Measurements from ENCODE around the gene IFI35. TPM values are rescaled to one million over a fixed set of nuclear protein-coding genes. Genes with fewer than 3 reads are reported as not detected.

Gene IFI35
- total and polyA plus RNA-seq, 9 of the 15 experiments (the other 6 are each of a cell fraction or from before 2014, with no cell fraction given), result 4.4 to 13.1 (median 10.2) TPM

- TF ChIP-seq FOS (IDR thresholded peaks at IDR 0.05; ENCODE audit: extremely low read depth, insufficient read length) (no peak), RB1 (IDR thresholded peaks at IDR 0.05; ENCODE audit: low read depth) (no peak; the same call in 1 of the 2 replicates), U2AF2 (optimal IDR thresholded peaks at IDR 0.05; ENCODE audit: low read depth, low read length) (no peak), TAL1 (IDR thresholded peaks at IDR 0.05) (no peak), NR3C1 (CRISPR knock-in tag; IDR thresholded peaks at IDR 0.05) (no peak), NFE2 (IDR thresholded peaks at IDR 0.05; ENCODE audit: low read depth) (no peak), ZNF551 (CRISPR knock-in tag; IDR thresholded peaks at IDR 0.05) (no peak), ZBED1 (IDR thresholded peaks at IDR 0.05) (no peak), XRCC5 (IDR thresholded peaks at IDR 0.05; ENCODE audit: low read depth, low read length) (no peak), GABPB2 (CRISPR knock-in tag; conservative IDR thresholded peaks at IDR 0.05) (no peak), MXI1 (IDR thresholded peaks at IDR 0.05; ENCODE audit: low read depth, low read length) (peak; percentile 82; the same call in 1 of the 2 replicates), SP2 (IDR thresholded peaks at IDR 0.05; ENCODE audit: extremely low read depth, low read depth, low read length, poor library complexity, severe bottlenecking) (no peak), ZNF165 (CRISPR knock-in tag; IDR thresholded peaks at IDR 0.05; ENCODE audit: borderline replicate concordance) (no peak), ZNF3 (CRISPR knock-in tag; IDR thresholded peaks at IDR 0.05) (no peak), MCM5 (IDR thresholded peaks at IDR 0.05; ENCODE audit: low read depth) (no peak), FOXM1 (IDR thresholded peaks at IDR 0.05; ENCODE audit: low read depth) (peak; percentile 60), FOXM1 (CRISPR knock-in tag; IDR thresholded peaks at IDR 0.05; ENCODE audit: low read depth) (no peak)
- TF ChIP-seq, protein P1, sequence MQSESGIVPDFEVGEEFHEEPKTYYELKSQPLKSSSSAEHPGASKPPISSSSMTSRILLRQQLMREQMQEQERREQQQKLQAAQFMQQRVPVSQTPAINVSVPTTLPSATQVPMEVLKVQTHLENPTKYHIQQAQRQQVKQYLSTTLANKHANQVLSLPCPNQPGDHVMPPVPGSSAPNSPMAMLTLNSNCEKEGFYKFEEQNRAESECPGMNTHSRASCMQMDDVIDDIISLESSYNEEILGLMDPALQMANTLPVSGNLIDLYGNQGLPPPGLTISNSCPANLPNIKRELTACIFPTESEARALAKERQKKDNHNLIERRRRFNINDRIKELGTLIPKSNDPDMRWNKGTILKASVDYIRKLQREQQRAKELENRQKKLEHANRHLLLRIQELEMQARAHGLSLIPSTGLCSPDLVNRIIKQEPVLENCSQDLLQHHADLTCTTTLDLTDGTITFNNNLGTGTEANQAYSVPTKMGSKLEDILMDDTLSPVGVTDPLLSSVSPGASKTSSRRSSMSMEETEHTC (IDR thresholded peaks at IDR 0.05), result no peak
- TF ChIP-seq, protein P2, sequence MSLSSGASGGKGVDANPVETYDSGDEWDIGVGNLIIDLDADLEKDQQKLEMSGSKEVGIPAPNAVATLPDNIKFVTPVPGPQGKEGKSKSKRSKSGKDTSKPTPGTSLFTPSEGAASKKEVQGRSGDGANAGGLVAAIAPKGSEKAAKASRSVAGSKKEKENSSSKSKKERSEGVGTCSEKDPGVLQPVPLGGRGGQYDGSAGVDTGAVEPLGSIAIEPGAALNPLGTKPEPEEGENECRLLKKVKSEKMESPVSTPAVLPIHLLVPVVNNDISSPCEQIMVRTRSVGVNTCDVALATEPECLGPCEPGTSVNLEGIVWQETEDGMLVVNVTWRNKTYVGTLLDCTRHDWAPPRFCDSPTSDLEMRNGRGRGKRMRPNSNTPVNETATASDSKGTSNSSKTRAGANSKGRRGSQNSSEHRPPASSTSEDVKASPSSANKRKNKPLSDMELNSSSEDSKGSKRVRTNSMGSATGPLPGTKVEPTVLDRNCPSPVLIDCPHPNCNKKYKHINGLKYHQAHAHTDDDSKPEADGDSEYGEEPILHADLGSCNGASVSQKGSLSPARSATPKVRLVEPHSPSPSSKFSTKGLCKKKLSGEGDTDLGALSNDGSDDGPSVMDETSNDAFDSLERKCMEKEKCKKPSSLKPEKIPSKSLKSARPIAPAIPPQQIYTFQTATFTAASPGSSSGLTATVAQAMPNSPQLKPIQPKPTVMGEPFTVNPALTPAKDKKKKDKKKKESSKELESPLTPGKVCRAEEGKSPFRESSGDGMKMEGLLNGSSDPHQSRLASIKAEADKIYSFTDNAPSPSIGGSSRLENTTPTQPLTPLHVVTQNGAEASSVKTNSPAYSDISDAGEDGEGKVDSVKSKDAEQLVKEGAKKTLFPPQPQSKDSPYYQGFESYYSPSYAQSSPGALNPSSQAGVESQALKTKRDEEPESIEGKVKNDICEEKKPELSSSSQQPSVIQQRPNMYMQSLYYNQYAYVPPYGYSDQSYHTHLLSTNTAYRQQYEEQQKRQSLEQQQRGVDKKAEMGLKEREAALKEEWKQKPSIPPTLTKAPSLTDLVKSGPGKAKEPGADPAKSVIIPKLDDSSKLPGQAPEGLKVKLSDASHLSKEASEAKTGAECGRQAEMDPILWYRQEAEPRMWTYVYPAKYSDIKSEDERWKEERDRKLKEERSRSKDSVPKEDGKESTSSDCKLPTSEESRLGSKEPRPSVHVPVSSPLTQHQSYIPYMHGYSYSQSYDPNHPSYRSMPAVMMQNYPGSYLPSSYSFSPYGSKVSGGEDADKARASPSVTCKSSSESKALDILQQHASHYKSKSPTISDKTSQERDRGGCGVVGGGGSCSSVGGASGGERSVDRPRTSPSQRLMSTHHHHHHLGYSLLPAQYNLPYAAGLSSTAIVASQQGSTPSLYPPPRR (CRISPR knock-in tag; IDR thresholded peaks at IDR 0.05; ENCODE audit: borderline replicate concordance), result no peak
- TF ChIP-seq, protein P3, sequence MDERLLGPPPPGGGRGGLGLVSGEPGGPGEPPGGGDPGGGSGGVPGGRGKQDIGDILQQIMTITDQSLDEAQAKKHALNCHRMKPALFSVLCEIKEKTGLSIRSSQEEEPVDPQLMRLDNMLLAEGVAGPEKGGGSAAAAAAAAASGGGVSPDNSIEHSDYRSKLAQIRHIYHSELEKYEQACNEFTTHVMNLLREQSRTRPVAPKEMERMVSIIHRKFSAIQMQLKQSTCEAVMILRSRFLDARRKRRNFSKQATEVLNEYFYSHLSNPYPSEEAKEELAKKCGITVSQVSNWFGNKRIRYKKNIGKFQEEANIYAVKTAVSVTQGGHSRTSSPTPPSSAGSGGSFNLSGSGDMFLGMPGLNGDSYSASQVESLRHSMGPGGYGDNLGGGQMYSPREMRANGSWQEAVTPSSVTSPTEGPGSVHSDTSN (CRISPR knock-in tag; IDR thresholded peaks at IDR 0.05; ENCODE audit: low read depth), result no peak
- TF ChIP-seq, protein P3 (tag; conservative IDR thresholded peaks at IDR 0.05; ENCODE audit: low read depth), result no peak
Measured at GRCh38 chr17:43006639-43007551, at the start of gene IFI35 (continued).
